SK-N-DZ (cell line): Measurements from ENCODE around the gene B3GAT1.

Experiments used
- DNase-seq: peaks from one replicate; pipeline ENCODE4 v3.0.0-alpha.2; 2015; ENCODE audit warnings: low spot score

Gene B3GAT1

DNA sequence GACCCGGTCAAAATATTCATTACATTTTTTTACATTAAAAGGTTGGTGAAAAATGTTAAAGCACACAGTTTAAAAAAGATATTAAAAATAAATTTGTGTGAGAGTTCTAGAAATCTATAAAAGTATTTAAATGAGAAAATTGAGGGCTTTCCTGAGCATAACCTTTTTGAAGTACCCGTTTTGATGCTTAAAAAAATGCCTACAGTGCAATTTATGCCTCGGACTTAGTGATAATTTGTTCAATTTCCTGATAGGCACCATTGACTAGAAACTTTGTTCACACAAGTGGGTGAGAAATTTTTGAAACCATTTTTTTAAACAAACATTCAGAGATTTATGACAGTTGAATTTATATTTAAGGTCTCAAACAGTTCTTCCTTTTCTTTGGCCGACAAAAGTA is 29.7 kb upstream of the B3GAT1 start:
- DNase-seq = no peak

DNA sequence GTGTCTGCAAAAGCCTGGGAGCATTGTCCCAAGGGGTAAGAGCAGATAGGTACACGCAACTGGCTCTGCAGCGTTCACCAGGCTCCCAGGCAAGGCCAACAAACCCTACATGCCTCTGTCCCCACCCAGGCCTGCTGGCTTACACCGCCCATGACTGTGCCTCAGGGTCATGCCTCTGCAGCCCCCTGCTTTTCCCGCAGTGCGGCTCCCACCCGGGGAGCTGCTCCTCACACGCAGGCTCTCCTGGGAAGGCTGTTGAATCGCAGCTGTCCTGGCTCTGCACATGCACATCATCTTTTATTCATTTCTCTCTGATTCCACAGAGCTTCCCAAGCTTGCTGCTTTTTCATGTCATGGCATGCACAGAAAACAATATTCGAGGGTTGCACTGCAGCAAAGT is 29.2 kb upstream of the B3GAT1 start:
- DNase-seq = no peak

DNA sequence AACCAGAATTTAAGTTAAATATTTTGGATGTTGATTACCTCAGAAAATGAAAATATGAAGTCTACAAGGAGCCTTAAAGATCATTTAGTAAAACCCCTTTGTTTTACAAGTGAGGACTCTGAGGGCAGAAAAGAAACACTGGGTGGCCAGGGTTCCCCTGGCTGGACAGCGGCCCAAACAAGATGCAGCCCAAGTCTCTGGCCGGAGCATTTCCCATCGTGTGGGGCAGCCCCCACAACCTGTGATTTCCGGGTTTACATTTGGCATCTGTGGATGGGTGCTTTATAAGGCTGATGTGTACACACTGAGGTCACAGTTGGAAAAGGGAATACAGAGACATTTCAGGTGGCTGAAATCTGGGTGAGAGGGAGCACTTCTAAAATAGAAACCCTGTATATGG is 28.8 kb upstream of the B3GAT1 start:
- no peak for DNase-seq

DNA sequence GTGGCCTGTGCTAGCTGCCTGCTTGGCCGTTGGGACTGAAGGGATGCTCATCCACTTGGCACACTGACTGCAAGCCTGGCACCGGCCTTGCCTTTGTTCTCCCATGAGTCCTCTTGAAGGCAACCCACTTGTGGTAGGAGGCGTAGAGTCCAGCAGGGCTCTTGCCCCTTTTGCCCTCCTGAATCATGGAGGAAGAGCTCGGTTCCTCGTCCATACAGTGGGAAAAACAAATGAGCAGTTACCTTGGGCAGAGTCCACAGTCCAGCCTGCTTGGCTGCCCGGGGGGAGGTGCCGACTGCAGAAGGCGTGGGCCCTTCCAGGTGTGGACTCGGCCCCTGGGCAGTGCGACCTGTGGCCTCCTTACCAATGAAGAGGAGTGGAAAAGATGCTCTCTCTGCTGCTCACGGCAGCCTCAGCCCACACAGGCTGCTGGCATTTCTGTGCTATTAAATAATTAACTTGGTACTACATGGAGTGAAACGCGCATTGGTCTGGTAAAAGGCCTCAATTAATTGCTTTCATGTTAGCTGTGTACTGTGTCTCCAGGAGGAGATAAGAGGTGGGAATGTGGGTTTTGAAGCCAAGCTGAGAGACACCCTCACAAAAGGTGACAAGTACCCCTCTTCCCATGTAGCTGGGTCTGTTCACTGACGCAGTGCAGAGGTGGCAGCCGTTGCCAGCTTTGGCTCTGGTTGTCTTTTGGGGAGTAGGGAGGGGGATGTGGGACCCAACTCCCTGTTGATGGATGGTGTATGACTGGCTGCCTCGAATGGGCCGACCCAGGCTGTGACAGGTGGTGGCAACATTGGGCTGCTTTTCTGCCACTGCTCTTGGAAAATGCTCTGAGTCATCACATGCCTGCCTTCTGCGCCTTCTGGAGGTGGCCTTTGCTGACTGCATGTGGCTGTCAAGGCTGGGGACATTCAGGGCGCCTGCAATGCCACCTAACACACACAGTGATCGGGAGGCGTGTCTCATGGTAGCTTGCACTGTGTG is 26.8 kb upstream of the B3GAT1 start:
- DNase-seq = no peak

DNA sequence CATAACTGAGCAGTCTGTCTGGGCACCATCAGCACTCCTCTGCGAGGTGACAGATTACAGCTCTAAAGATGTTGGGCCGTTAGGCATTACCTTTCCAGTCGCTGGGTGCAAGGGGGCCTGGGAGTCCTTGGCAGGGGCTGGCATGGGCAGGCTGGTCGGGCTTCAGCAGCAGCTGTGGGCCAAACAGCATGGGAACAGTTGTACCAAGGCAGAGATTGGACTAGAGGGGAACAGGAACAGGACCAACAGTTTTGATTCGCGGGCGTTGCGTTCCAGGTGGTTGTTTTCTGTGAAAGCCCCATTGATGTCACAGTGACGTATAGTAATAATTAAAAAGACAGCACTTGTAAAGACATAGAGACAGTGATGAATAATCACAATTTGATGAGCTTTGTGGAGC is 25.8 kb upstream of the B3GAT1 start:
- no peak for DNase-seq

DNA sequence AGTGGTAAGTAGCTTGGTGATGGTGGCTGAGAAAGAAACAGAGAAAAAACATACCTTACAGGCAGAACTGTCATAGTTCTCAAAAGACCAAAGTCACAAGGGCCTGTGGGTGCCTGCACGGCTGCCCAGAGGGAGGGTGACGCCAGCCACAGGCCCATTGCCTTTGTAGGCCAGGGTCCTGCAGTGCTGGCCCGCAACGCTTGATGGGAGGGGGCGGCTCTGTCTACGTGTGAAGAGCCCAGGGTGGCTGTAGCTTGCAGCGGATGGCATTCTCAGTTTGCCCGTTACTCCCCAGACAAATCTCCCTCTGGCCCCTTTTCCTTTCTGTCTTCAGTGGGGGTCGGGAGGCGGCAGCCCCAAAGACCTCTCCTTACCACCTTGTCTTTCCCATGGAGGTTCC is 24.7 kb upstream of the B3GAT1 start:
- DNase-seq = no peak

DNA sequence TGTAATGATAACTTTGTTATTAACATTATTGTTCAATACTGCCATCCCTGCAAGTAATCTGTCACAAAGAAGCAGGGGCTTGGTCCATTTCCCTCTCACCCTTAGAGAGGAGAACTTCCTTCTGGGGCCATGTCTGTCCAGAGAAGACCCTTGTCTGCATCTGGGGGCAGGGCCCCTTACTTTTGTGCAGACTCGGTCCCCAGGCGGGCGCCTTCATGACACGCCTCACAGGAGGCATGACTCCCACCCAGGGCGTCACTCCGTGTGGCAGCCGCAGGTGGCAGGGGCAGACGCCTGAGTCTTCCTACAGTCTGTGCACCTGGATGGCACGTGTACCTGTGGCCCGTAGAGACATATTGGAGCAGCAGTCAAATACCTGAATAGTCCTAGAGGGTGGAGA is 21.8 kb upstream of the B3GAT1 start:
- no peak for DNase-seq

DNA sequence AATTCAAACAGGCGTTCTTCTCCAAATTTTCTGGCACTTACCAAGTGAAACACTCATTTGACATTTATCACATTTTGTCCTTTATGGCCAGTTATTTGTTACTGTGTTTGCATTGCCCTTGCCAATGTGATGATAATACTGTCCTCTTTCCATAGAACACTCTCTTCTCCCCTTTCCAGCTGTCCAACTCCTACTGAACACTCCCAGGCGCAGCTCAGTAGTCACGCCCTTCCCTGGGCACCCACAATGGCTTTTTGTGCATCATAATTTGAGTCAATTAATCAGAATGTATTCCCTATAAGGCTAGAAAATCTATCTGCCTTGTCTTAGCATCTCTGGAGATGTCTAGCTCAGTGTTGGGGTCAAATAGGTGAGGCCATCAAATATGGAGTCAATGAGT is 21.2 kb upstream of the B3GAT1 start:
- no peak for DNase-seq

DNA sequence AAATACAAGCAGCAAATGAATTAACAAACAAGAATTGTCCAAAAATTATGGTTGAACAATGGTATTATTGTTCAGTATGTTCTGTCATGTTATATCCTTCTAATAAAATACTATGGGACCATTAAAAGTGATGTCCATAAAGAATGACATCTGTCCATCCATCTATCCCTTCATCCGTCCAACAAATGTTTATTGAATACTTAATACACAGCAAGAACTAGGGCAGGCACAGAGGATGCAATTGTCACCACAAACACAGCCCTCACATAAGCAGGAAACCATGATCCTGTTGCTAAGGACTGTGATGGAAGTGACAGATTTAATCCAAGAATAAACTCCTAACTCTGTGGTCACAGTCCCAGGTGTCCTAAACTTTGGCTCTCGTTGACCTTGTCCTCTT is 20.7 kb upstream of the B3GAT1 start:
- no peak for DNase-seq

DNA sequence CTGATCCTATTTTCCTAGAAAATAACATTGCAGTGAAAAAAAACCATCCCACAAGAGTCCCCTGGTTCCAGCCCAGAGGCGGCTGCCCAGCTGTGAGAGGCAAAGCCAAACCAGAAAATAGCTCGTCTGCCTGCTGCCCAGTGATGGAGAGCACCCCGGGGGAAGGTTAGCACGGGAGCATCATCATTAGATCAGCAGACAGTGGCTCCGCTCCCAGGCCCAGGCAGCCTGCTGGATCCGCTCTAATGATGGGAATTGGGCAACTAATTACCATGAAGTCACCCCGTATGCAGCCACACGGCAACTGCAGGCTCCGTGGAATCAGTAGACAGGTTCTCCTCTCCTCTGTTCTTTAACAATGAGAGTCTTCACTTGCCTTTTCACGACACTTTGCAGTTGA is 17.1 kb upstream of the B3GAT1 start:
- DNase-seq = no peak

DNA sequence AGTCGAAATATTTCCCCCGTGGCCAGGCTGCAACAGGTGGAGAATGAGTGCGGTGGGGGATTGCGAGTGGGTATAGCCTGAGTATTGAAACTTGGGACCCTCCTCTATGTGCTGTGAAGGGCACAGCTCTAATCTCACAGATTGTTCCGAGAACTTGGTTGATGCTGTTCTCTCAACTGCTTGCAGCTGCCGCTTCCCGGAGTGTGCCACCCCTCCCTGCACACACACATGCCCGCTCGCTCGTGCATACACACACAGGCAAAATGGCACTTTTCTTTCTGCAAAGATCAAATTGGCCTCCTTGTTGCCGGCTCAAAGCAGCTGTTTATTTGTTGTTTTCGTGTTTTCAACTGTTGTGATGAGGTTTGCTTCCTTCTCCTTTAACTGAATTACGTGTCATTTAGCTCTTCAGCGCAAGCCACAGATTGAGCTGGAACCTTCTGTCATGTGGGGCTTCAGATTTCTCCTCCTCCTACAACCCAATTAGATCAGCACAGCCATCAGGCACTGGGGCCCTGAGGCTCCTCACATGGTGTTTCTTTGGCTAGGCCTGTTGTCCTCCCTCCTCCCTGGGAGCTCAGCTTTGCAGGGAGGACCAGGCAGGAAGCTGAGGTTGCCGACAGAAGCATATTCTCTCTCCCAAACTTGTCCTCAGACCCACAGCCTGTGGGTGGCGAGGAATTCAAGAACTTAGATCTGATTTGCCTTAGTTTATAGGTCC is 13.9 kb upstream of the B3GAT1 start:
- no peak for DNase-seq

DNA sequence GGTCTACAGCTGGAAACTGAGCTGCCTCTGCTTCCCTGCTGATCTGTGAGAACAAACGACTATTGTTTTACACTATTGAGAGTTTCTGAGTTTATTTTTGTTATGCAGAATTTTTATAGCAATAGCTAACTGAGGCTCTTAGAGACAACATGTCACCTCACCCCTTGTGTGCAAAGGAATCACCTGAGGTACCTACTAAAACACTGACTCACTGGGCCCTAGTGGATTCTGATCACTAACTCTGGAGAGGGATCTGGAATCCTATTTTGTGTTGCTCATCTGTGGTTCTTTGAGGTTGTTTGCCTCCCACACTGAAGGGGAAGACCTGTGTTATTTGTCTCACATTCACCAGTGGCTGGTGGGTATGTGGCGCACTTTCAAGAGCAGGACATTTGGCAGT is 13.4 kb upstream of the B3GAT1 start:
- no peak for DNase-seq

DNA sequence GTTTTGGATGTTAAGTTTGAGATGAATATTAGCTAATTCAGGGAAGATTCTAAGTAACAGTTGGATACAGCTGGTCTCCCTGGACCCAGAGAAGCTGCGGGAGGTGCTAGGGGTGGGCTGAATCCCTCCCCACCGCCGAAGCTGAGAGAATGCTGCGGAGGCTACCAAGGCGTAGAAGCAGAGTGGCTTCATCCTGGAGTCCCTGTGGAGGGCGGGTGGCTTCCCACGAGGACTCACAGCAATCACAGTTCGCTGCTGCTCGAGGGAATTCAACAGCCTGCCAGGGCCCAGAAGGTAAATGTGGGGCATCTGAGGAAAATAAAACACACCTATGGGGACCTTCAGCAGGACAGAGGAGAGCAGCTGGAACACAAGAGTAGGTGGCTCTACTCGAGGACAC is 11.1 kb upstream of the B3GAT1 start:
- DNase-seq = no peak

DNA sequence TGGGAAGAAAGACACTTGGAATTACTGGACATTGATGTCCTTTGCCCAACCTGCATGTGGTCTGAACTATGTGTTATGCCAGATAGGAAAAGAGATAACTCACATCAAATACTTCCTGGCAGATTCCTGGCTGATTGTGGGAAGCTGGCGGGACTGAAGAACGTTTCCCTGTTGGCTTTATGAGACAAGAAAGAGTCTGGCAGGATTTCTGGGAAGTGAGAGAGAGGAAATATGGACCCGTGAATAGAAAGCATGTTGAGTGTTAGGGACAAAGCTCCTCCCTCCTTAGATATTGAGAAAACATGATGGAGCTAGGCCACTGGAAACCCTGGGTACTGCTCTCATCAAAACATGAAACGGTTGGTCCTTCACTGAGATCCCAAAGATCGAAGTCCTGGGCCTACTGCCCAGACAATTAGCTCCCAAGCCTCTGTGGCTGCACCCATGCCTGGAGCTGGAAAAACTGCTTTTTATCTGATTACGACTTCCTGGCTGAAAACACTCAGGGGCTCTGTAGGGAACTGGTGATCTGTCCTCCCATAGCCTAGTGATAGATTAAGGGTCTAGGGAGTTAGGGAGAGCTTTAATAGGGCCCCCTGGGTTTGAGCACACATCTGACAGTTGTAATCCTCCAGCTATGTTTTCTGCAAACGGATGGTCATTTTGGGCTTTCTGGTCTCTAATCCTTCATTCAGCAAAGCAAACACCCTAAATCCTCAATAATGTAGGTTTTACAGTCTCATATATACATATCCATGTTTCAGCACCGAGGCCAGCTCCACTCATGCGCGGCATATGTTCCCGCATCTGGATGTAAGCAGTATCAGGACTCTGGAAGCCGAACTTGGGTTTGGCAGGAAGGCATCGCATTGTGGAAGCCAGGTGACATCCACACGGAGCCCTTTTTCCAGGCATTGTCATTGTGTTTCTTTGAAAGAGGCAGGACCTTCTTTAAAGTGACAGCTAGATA is 6.1 kb upstream of the B3GAT1 start:
- no peak for DNase-seq

DNA sequence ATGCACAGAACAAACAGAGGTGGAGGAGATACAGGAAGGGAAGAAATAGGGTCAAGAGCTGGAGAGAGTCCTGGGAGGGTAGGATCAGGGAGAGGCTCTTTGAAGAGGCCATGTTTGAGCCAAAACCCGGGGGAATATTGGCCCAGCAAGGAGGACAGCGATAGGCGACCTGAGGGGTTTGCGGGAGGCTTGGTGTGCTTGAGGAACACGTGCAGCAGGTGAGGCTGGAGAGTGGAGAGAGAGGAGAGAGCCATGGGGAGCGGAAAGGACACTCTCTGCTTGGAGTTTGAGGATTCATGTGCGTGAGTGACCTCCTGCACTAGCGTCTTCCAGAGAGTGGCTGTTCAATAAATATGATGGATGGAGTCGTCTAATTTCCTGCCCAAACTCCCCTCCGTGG is 4.7 kb upstream of the B3GAT1 start:
- no peak for DNase-seq

DNA sequence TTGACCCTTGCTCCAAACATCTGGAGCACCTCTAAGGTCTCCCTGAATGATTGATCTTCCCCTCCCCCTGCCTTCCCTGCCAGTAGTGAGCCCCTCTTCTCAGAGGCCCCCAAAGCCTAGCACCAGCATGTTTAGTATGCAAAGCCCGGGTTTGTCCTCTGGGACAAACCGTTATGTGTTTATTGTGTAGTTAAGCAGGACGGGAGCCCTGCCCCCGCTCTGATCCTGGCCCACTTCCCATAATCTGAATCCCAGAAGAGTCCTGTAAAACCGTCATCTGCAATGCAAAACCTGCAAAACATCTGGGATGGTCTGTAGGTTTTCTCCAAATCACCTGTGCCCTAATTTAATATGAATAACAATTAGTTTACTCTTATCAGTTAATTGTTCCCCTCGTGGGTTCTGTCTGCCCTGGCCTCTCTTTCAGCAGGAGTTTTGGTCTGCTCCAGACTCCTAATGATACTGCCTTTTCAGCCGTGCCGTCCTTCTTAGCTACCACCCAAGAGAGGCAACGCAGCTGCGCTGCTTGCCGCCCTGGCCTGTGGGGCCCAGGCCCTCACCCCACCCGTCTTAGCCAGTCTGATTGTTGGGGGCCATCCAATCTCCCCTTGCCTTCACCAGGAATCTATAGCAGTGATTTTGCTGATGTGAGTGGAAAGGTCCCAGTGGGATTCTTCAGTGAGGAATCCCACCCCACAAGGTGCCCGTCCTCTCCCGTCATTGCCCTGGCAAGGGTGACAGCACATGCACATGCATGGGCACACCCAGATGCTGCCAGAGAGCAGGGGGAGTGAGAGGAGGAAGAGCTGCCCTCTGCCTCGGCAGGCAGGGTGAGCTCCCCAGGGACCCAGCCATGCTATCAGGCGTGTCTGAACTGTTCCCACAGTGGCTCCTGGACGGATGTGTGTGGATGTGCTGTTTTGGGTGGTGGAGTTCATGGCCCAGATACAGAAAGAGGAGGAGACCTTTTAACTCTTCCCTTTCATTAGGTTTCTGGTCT is 3.0 kb upstream of the B3GAT1 start:
- DNase-seq = no peak

DNA sequence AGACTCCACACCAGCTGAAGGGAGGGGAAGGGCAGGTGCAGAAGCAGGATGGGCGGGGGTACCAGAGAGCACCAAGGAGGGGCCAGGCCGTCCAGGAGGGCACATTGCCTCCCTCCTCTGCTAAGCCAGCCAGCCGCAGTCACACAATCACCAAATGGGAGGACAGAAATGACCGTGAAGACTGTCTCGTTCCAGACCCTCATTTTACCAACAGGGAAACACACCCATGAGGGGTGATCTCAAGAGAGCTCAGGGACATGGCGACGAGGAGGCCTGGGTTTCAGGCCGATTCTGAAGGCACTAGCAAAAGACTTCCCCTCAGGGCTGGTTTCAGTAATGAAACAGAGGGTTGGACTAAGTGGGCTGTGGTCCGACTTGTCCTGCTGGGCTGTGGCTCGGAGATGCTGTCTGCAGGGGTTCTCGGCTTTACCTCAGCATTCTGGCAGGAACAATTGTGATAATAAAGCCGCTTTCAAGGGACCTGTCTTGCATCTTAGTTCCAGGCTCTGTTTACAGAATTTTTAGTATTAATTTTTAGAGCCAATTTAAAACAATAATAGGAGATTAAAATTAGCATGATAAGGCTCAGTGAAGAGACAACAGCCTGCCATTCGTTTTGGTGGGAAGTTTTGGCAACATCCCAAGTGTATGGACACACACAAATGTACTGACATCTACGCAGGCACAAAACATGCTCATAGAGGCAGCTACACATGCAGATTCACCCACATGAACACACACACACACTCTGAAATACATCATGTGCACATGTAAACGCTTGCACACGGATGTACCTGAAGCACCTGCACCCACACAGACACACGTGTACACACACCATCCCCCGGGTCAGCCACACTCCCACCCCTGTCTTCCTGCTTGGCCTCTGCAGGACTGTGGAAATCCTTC is 2.0 kb upstream of the B3GAT1 start:
- no peak for DNase-seq

DNA sequence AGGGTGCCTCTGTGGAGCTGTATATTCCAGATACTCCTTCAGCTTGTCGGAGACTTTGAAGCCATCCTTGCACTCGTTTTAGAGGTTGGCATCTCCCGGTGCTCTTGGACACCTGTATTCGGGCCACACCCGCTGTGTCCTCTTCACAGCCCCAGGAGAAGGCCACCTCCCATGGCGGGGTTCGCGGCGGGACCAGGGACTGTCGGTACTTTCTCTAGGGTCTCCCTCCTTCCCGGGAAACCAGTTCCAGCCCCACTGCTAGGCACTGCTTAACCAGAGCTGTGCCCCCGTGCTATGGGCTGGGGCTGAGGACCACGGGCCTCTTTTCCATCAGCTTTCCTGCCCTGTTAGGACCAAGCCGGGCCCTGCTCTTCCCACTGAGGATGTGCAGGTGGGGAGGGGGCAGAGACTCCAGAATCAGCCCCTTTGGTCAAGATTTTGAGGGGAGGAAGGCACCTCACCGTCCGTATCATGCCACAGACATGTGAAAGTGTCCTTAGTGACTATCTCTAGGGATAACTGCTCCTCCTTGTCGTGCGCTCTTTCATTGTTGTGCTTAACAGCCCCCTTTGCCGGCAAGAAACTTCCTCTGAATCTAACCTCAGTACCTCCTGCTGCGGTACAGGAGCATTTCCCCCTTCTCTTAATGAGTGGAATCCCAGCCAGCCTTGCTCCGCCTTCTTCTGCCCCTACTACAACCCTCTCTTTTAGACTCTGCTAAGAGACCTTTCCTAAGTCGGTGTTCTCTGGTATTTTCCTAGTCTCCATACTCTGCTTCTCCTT is 1.2 kb upstream of the B3GAT1 start:
- DNase-seq = no peak

DNA sequence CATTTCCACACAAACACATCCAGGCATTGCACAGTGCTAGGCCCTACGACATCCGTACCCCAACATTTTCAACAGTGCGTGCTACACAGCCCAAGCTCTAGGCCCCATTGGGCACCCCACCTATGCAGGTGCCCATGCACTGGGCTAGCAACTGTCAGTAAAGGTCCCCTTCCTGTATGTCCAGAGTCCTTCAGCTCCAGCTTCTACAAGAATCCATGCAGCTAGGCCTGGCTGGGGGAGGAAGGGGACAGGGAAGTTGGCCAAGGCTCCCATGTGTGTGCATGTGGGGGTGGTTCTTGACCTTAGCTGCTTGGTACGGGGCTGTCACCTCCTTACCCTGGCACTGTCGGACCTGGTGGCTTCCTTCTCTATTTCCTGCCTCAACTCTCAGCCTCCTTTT is 1.3 kb downstream of the B3GAT1 start:
- DNase-seq = no peak
